HG02885 (cell line): ENCODE measurements around the gene F10.

Experiments used
- ATAC-seq: cut with Tn5 transposase; IDR thresholded peaks from one replicate; pipeline ENCODE4 v1.9.1; 2021; ENCODE audit warnings: mild to moderate bottlenecking; ENCODE audit not compliant: unreplicated experiment, poor library complexity

Gene F10

DNA sequence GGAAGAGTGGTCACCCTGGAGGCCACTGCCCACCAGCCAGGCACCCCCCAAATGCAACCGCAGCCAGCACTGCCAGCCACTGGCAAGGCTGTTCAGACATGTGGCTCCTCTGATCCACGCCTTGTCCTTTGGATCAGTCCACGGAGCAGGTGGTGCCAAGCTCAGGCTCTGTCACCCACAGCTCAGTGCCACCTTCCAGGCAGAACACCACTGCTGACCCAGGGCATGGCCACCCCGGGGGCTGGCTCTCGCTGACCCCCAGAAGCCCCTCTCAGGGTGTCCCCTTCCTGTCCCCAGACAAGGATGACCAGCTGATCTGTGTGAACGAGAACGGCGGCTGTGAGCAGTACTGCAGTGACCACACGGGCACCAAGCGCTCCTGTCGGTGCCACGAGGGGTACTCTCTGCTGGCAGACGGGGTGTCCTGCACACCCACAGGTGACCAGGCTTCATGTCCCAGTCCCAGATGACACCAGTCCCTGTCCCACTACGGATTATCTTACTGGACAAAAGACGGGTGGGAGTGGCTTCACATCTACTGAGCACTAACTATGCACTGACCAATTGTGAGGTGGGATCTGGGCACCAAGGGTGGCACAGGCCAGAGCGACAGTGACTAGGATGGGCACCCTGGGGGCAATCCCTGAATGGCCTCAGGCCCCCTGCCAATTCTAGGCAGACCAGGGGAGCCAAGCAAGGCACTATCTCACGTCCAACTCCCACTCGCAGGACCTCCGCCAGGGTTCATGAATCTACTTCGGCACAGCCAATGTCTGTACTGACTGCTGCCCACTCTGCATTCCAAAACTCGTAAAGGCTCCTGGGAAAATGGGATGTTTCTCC lies 7.0 kb upstream of the F10 start:
- no peak for ATAC-seq

DNA sequence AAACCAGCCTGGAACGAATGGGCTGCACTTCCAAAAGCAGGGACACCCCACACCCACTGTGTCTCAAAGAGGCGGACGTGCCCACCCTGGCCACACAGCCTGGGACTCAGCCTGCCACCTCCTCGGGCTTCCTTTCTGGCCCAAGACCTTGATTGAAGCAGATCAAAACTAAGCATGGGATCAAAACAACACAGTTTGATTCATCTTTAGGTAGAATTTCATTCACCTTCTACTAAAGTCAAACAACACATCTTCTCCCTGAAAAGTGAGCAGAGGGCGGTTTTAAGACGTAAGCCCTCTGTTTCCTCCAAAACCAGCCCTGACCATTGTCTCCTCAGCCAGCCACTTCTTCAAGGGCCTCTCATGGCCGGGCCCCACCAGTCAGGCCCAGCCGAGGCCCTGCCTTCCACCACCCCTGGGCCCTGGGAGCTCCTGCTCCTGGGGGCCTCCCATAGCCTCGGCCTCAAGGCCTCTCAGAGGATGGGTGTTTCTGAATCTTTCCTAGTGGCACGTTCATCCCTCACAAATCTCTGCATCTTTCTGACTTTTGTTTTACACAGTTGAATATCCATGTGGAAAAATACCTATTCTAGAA lies 6.3 kb upstream of the F10 start:
- ATAC-seq = no peak

DNA sequence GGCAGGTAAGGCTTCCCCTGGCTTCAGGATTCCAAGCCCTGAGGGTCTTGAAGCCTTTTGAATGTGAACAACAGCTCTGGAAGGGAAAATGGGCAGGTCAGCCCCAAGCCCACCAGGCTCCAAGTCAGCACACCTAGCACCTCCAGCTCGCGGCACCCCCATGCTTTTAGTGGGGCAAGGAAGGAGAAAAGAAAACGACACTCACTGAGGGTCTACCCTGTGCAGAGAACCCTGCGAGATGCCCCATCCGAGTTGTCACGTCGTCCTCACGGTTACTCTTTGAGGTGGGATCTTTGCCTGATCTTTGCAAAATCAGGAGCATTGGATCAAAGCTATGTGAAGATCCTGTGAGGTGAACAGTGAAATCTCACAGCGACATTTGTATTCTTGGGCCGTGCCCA lies 5.7 kb upstream of the F10 start:
- ATAC-seq = no peak

DNA sequence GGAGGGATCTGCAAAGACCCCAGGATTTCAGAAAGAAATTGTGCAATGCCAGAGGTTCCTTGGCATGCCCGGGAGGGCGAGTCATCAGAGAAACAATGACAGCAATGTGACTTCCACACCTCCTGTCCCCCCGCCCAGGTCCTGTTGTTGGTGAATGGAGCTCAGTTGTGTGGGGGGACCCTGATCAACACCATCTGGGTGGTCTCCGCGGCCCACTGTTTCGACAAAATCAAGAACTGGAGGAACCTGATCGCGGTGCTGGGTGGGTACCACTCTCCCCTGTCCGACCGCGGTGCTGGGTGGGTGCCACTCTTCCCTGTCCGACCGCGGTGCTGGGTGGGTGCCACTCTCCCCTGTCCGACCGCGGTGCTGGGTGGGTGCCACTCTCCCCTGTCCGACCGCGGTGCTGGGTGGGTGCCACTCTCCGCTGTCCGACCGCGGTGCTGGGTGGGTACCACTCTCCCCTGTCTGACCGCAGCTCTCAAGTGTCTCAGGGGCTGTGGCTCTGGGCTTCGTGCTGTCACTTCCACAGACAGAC lies 5.2 kb upstream of the F10 start:
- no peak for ATAC-seq

DNA sequence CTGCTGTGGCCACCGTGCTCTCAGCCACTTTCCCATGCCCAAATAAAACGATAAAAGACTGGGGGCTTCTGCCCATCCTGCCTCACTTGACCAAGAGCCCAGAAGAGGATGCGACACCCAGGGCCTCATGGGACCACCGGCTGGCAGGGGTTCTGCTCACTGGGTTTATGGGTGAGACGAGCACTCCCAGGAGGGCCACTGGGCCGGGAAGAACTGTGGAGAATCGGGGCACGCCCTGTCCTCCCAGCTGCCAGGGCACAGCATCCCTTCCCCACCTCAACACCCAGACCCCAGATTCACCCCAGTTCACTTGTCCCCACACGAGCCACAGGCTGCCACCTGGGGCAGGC lies 4.7 kb upstream of the F10 start:
- no peak for ATAC-seq

DNA sequence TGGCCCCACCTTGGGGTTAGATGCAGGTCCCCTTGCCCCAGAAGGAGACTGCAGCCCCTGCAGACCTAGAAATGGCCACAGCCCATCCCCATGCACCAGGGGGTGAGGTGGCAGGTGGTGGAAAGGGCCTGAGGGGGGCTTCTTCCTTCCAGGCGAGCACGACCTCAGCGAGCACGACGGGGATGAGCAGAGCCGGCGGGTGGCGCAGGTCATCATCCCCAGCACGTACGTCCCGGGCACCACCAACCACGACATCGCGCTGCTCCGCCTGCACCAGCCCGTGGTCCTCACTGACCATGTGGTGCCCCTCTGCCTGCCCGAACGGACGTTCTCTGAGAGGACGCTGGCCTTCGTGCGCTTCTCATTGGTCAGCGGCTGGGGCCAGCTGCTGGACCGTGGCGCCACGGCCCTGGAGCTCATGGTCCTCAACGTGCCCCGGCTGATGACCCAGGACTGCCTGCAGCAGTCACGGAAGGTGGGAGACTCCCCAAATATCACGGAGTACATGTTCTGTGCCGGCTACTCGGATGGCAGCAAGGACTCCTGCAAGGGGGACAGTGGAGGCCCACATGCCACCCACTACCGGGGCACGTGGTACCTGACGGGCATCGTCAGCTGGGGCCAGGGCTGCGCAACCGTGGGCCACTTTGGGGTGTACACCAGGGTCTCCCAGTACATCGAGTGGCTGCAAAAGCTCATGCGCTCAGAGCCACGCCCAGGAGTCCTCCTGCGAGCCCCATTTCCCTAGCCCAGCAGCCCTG lies 4.2 kb upstream of the F10 start:
- no peak for ATAC-seq

DNA sequence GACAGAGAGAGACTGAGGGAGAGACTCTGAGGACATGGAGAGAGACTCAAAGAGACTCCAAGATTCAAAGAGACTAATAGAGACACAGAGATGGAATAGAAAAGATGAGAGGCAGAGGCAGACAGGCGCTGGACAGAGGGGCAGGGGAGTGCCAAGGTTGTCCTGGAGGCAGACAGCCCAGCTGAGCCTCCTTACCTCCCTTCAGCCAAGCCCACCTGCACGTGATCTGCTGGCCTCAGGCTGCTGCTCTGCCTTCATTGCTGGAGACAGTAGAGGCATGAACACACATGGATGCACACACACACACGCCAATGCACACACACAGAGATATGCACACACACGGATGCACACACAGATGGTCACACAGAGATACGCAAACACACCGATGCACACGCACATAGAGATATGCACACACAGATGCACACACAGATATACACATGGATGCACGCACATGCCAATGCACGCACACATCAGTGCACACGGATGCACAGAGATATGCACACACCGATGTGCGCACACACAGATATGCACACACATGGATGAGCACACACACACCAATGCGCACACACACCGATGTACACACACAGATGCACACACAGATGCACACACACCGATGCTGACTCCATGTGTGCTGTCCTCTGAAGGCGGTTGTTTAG lies 3.3 kb upstream of the F10 start:
- ATAC-seq = no peak

DNA sequence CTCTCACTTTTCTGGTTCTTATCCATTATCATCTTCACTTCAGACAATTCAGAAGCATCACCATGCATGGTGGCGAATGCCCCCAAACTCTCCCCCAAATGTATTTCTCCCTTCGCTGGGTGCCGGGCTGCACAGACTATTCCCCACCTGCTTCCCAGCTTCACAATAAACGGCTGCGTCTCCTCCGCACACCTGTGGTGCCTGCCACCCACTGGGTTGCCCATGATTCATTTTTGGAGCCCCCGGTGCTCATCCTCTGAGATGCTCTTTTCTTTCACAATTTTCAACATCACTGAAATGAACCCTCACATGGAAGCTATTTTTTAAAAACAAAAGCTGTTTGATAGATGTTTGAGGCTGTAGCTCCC lies 2.8 kb upstream of the F10 start:
- no peak for ATAC-seq

DNA sequence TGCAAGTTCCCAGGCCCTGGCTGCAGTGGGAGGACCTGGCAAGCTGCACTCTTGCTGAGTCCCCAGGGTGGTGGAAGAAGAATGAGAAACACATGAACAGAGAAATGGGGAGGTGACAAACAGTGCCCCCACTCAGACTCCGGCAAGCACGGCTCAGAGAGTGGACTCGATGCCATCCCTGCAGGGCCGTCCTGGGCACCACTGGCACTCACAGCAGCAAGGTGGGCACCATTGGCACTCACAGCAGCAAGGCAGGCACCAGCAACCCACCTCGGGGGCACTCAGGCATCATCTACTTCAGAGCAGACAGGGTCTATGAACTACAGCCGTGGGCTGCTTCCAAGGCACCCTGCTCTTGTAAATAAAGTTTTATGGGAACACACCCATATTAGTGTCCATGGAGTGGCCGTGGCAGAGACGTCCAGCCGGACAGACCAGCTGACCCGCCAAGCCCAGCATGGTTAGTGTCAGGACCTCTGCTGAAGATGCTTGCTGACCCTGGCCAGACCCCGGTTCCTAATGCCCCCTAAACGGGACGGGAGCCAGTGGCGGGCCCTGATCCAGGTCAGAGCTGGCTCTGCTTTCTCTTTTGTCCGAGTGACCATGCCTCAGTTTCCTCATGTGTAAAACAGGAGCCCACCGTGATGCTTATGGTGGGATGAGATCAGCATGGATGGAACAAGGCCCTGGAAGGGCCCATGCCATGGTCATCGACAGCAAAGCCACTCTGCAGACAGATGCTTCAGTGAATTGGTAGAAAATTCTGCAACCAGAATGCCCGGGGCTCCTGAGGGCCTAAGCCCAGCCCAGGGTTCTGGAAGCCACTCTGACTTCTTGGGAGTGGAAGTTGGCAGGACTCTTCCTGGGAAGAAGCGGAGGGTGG lies 2.1 kb upstream of the F10 start:
- no peak for ATAC-seq

DNA sequence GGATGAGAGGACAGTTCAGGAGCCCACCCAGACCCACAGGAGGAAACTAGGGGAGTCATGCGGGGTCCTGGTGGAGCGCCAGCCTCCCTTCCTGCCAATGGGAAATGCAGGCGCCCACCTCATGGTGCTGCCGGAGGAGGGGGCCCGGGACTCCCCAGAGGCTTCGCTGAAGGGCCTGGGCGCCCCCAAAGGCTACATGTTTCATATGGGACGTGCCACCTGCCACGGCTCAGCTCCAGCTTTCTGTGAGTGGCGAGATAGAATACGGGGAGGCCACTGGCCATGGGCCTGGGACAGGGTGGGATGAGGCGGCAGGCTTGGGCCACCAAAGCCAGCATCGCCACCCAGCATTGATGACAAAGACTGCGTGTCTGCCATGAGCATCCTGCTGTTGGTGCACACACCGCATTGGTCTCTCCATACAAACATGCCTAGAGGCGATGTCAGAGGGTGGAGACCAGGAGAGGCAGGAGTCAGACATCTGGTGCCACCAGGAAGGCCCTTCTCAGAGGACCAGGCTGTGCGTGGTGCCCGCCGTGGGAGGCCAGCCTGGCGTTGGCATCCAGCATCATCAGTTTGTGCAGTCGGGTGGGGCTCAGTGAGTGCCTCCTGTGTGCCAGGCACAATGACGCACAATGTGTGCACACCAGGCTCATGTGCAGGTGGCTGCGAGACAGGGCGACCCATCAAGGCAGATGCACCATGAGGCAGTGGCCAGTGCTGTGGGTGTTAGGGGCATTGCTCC lies 1.2 kb upstream of the F10 start:
- no peak for ATAC-seq

DNA sequence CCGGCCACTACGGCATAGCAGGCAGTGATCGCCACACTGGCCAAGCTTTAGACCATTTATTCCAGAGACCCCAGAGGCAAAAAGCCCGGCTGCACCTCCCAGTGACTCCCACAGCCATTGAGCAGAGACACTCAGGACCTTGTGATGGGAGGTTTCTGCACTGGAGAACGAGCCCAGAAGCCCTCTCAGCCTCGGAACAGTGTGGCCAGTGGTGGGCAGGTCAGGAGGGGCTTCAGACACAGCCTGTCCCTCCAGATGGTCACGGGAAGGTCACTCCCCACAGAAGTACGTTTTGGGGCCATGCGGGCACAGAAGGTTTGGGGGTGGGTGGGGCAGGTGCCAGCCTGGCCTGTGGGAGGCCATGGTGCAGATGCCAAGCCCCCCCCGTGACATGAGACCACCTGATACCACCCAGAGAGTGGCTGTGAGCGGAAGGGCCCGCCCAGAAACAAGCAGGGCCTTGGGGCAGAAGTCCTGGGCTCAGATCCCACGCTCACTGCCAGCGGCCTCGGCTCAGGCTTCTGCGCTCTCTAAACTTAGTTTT lies 599 bp upstream of the F10 start:
- no peak for ATAC-seq

DNA sequence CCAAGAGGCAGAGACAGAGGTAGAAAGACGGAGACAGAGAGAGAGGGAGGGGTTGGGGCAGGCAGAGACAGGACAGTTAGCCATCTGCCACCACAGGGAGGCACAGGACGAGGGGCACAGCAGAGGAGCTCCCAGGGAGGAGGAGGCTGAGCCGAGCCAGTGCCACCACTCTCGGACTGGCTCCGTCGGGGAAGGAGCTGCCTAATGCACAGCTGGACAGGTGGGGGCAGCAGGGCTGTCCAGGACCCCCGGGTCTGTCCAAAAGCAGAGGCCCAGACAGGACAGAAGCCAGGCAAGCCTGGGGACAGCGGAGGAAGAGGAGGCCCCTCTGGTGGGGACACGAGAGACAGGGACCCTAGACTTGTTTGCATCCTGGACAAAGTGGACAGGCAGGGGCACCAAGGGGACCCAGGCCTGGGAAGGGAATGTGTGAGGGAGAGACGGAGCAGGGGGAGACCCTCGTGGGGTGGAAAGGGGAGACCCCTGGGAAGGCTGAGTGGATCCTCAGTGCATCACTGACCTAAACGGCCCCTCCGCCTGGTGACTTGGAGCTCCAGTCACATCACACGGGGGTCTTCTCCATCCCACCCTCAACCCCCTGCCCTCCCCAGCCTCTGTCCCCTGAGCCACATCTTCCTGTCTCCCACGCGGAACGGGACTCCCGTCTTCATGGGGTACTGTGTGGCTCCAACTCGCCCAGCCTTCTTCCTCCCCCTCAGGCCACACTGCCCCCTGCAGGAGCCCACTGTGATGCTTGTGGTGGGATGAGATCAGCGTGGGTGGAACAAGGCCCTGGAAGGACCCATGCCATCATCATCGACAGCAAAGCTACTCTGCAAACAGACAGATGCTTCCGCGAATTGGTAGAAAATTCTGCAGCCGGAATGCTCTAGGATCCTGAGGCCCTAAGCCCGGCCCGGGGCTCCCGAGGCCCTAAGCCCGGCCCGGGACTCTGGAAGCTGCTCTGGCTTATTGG lies 915 bp downstream of the F10 start:
- no peak for ATAC-seq

DNA sequence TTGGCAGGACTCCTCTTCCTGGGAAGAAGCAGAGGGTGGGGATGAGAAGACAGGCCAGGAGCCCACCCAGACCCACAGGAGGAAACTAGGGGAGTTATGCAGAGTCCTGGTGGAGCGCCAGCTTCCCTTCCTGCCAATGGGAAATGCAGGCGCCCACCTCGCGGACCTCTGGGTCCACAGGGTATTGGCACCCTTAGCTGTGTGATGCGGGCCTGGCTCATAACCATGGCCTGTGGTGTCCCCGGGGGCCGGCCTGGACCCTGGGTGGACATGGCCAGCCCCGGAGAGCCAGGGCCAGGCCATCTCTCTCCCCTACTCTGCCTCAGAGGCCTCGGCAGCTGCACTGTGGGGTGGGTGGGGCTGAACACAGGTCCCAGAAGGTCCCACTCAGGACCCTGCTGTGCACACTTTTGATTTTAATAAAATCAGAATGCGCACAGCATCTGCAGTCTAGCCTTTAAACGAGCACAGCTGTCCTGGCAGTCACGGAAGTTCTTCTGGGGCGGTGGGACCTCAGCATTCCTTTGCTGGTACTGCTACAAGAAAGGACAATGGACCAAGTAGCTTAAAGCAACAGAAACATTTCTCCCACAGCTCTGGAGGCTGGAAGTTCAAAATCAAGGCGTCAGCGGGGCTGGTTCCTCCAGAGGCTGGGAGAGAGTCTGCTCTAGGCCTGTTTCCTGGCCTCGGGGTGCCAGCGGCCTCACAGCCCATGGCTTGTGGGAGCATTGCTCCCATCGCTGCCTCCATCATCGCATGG lies 1.8 kb downstream of the F10 start:
- ATAC-seq = no peak

DNA sequence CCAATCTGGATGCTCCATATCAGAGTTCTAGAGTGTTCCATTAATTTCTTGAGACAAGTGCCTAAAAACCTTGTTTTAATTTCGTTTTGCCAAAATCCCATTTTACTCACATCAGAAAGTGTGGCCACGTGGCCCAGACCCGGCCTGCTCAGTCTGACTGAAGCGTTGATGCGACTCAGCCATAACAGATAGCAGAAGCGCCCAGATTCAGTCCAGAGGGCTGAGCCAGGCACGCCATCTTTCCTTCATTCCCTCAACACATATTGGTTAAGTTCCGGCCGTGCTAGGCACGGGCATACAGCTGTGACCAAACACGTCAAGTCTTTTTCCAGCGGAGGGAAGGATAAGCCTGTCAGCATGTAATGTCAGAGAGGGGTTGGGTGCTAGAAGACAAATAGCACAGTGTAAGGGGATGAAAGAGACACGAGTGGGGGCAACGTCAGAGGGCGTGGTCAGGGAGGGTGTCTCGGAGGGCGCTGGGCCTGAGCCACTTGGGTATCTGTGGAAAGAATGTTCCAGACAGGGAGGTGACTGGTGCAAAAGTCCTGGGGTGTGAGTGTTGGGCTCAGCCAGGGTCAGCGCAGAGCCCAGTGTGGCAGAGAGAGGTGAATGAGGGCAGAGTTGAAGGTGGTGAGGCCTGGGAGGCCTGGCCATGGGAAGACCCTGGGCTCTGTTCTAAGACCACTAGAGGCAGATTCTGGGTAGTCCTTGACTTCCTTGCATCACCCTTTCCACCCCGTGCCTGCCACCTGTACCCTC lies 3.1 kb downstream of the F10 start:
- no peak for ATAC-seq

DNA sequence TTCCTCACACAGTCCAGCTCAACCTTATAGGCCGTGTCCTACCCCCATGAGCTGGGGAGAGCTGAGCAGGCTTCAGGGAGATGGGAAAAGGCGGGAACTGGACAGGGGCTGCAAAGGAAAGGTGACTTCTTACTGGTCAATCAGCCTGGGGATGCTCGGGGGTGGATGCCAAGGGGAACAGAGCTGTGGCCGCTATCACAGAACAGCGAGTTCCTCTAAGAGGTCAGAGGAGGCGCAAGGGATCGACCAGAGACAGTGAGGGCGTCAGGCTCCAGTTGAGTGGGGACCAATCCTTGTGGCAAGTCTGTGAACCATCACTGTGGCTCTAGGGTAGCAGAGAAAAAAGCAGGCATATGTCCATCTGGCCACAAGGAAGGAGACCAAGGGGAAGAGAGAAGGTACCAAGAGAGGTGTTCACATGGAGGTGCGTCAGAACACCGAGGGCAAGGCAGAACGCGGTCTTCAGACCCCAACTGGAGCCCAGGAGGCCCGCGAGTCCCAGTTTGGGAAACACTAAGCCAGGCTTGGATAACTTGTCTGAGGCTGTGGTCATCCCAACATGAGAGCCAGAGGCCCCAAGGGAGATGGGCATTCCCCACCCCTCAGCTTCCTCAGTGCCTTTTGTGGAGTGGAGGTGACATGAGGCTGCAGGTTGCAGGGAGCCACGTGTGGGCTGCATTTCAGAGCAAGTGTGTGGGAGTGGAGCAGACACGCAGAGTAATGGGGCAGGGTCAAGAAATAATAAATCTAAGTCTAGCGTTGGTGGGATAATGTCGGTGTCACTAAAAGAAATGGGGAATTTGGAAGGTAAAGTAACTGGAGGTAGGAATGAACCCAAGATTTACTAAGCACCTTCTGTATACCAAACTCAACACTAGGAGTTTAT lies 3.9 kb downstream of the F10 start:
- ATAC-seq = no peak
